Liver (tissue), 9 donors: Measurements from ENCODE around the gene SMG7. TPM values are rescaled to one million over a fixed set of nuclear protein-coding genes. Genes with fewer than 3 reads are reported as not detected.

Experiments
- DNase-seq: peaks from one replicate; pipeline ENCODE4 v3.0.0-alpha.2; 2017; ENCODE audit warnings: low spot score
- H3K27ac ChIP-seq, 2 donors: one replicate each; pipeline ENCODE4 v1.7.0; 2013; ENCODE audit warnings: inconsistent platforms in 2 of 2, low read length in 2 of 2, control low read depth in 1 of 2, low read depth in 1 of 2, mild to moderate bottlenecking in 1 of 2
- H3K27me3 ChIP-seq, 4 donors: one replicate each; pipeline versions ENCODE4 v1.6.1 to v1.7.0; 2013; ENCODE audit warnings: low read length in 3 of 4, inconsistent platforms in 1 of 4, mild to moderate bottlenecking in 1 of 4, moderate library complexity in 1 of 4; ENCODE audit not compliant: control insufficient read depth in 4 of 4, insufficient read depth in 4 of 4
- H3K36me3 ChIP-seq, 4 donors: one replicate each; pipeline versions ENCODE4 v1.6.1 to v1.7.0; 2013; ENCODE audit warnings: low read length in 3 of 4, mild to moderate bottlenecking in 3 of 4, low read depth in 1 of 4, moderate library complexity in 1 of 4; ENCODE audit not compliant: control insufficient read depth in 4 of 4, insufficient read depth in 3 of 4
- H3K4me1 ChIP-seq, 4 donors: one replicate each; pipeline versions ENCODE4 v1.6.1 to v1.7.0; 2013; ENCODE audit warnings: low read length in 3 of 4, mild to moderate bottlenecking in 3 of 4, moderate library complexity in 1 of 4; ENCODE audit not compliant: control insufficient read depth in 4 of 4, insufficient read depth in 4 of 4
- H3K4me3 ChIP-seq, 3 donors: one replicate each; pipeline versions ENCODE4 v1.6.1 to v1.7.0; 2013; ENCODE audit warnings: low read length in 3 of 3, control low read depth in 1 of 3, low read depth in 1 of 3, mild to moderate bottlenecking in 1 of 3
- H3K9ac ChIP-seq, 2 donors: one replicate each; pipeline ENCODE4 v1.7.0; 2013; ENCODE audit warnings: low read length in 2 of 2, mild to moderate bottlenecking in 2 of 2, moderate library complexity in 2 of 2, control low read depth in 1 of 2, low read depth in 1 of 2
- H3K9me3 ChIP-seq, 4 donors: one replicate each; pipeline versions ENCODE4 v1.6.1 to v1.7.0; 2013; ENCODE audit warnings: low read length in 3 of 4; ENCODE audit not compliant: control insufficient read depth in 4 of 4
- EGR1 ChIP-seq, 2 donors: IDR thresholded peaks; 2 replicates each; pipeline ENCODE4 v1.6.1; 2016 to 2018; ENCODE audit warnings: antibody characterized with exemption in 2 of 2, low read depth in 2 of 2
- FOXA1 ChIP-seq: IDR thresholded peaks from 2 replicates; pipeline ENCODE4 v1.6.1; 2016; ENCODE audit warnings: antibody characterized with exemption
- FOXA2 ChIP-seq: IDR thresholded peaks from 2 replicates; pipeline ENCODE4 v1.6.1; 2016; ENCODE audit warnings: antibody characterized with exemption
- GABPA ChIP-seq, 2 donors: IDR thresholded peaks in 1 of 2; conservative IDR thresholded peaks in 1 of 2; 2 replicates each; pipeline ENCODE4 v1.6.1; 2016; ENCODE audit warnings: antibody characterized with exemption in 2 of 2, mild to moderate bottlenecking in 1 of 2, moderate library complexity in 1 of 2
- HNF4A ChIP-seq, 2 donors: conservative IDR thresholded peaks; 2 replicates each; pipeline ENCODE4 v1.6.1; 2016; ENCODE audit warnings: antibody characterized with exemption in 2 of 2, mild to moderate bottlenecking in 2 of 2
- HNF4G ChIP-seq: IDR thresholded peaks from 2 replicates; pipeline ENCODE4 v1.6.1; 2016; ENCODE audit warnings: antibody characterized with exemption
- JUND ChIP-seq, 2 donors: IDR thresholded peaks; 2 replicates each; pipeline ENCODE4 v1.6.1; 2016; ENCODE audit warnings: antibody characterized with exemption in 2 of 2
- MAX ChIP-seq: IDR thresholded peaks from 2 replicates; pipeline ENCODE4 v1.6.1; 2016; ENCODE audit warnings: antibody characterized with exemption
- NR2F2 ChIP-seq: IDR thresholded peaks from 2 replicates; pipeline ENCODE4 v1.6.1; 2016; ENCODE audit warnings: antibody characterized with exemption
- RAD21 ChIP-seq, 2 donors: IDR thresholded peaks; 2 replicates each; pipeline ENCODE4 v1.6.1; 2016; ENCODE audit warnings: antibody characterized with exemption in 2 of 2, mild to moderate bottlenecking in 2 of 2
- RXRA ChIP-seq, 2 donors: IDR thresholded peaks; 2 replicates each; pipeline ENCODE4 v1.6.1; 2017 to 2018; ENCODE audit warnings: antibody characterized with exemption in 2 of 2, mild to moderate bottlenecking in 1 of 2
- SP1 ChIP-seq: IDR thresholded peaks from 2 replicates; pipeline ENCODE4 v1.6.1; 2018; ENCODE audit warnings: antibody characterized with exemption, mild to moderate bottlenecking
- TAF1 ChIP-seq: conservative IDR thresholded peaks from 2 replicates; pipeline ENCODE4 v1.6.1; 2016; ENCODE audit warnings: antibody characterized with exemption, mild to moderate bottlenecking
- YY1 ChIP-seq: IDR thresholded peaks from 2 replicates; pipeline ENCODE4 v1.6.1; 2016; ENCODE audit warnings: antibody characterized with exemption, mild to moderate bottlenecking
- WGBS: extraction: QIAGEN DNeasy Blood & Tissue Kit; methylation state at CpG from one replicate; pipeline ENCODE4 v1.1.7; 2013; 5-methylcytosine and 5-hydroxymethylcytosine counted together
- polyA plus RNA-seq, 2 donors: library from polyadenylated mRNA; stranded (reverse) in 1 of 2; unstranded in 1 of 2; fragments of 200-250 nt in 1 of 2; fragments of >200 nt in 1 of 2; fragmentation: Nextera tagmentation in 1 of 2; extraction: Ambion mirVana in 1 of 2; gene quantifications; one replicate each; pipeline versions ENCODE4 v1.2.1 to v1.2.3, GENCODE V29; 2013 to 2015
- total RNA-seq, 2 donors: library from RNA; depleted of rRNA; stranded (reverse); fragments of >200 nt; gene quantifications; one replicate each; pipeline ENCODE4 v1.2.3, GENCODE V29; 2014
- TF ChIP-seq, protein P1 (sequence below): IDR thresholded peaks from 2 replicates; pipeline ENCODE4 v1.6.1; 2016; ENCODE audit warnings: antibody characterized with exemption
- TF ChIP-seq, protein P2 (sequence below): IDR thresholded peaks from 2 replicates; pipeline ENCODE4 v1.6.1; 2016; ENCODE audit warnings: antibody characterized with exemption, mild to moderate bottlenecking
- TF ChIP-seq, protein P3 (sequence below): IDR thresholded peaks from 2 replicates; pipeline ENCODE4 v1.6.1; 2016; ENCODE audit warnings: antibody characterized with exemption
- donor health status: healthy.
- donor health status: healthy.
- donor health status: healthy.
- donor health status: healthy.
- donor health status: healthy.

SMG7 gene
- total and polyA plus RNA-seq, 4 donors = 9.5 to 28.7 (median 13.6) TPM

DNA sequence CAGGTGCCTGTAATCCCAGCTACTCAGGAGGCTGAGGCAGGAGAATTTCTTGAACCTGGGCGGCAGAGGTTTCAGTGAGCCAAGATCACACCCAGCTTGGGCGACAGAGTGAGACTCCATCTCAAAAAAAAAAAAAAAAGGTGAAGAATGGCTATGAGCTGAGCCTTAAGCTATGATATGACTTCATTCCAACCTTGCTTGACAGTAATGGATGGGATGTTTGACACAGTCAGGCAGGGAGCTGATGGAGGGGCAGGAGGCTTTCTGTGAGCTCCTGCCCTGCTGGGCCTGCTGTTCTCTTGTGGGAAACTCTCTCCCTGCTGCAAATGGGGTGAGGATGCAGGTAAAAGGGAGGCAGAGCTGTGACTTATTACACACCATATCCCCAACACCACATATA lies 90.4 kb downstream of the SMG7 start:
- Histone ChIP-seq H3K4me3 (no peak overlapping the region), H3K9me3 (no peaks in the 10 kb centered on the region), H3K36me3 (peaks cover 0 to 3% (median 0%) of the 10 kb centered on the region in 4 donors), H3K9ac (no peak overlapping the region), H3K27ac (no peak overlapping the region), H3K4me1 (no peaks in the 10 kb centered on the region), H3K27me3 (no peaks in the 10 kb centered on the region)
- TF ChIP-seq SP1 (no peak), NR2F2 (no peak), GABPA (IDR thresholded peaks at IDR 0.05 in 1 of 2, conservative IDR thresholded peaks at IDR 0.05 in 1 of 2) (no peak), EGR1 (IDR thresholded peaks at IDR 0.05; ENCODE audit: low read depth in 2 of 2) (no peak), YY1 (no peak), JUND (IDR thresholded peaks at IDR 0.05) (no peak), HNF4G (no peak), HNF4A (conservative IDR thresholded peaks at IDR 0.05) (no peak), TAF1 (no peak), FOXA1 (no peak), RXRA (IDR thresholded peaks at IDR 0.05) (no peak)
- TF ChIP-seq, protein P1, sequence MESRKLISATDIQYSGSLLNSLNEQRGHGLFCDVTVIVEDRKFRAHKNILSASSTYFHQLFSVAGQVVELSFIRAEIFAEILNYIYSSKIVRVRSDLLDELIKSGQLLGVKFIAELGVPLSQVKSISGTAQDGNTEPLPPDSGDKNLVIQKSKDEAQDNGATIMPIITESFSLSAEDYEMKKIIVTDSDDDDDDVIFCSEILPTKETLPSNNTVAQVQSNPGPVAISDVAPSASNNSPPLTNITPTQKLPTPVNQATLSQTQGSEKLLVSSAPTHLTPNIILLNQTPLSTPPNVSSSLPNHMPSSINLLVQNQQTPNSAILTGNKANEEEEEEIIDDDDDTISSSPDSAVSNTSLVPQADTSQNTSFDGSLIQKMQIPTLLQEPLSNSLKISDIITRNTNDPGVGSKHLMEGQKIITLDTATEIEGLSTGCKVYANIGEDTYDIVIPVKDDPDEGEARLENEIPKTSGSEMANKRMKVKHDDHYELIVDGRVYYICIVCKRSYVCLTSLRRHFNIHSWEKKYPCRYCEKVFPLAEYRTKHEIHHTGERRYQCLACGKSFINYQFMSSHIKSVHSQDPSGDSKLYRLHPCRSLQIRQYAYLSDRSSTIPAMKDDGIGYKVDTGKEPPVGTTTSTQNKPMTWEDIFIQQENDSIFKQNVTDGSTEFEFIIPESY = no peak
- TF ChIP-seq, protein P2, sequence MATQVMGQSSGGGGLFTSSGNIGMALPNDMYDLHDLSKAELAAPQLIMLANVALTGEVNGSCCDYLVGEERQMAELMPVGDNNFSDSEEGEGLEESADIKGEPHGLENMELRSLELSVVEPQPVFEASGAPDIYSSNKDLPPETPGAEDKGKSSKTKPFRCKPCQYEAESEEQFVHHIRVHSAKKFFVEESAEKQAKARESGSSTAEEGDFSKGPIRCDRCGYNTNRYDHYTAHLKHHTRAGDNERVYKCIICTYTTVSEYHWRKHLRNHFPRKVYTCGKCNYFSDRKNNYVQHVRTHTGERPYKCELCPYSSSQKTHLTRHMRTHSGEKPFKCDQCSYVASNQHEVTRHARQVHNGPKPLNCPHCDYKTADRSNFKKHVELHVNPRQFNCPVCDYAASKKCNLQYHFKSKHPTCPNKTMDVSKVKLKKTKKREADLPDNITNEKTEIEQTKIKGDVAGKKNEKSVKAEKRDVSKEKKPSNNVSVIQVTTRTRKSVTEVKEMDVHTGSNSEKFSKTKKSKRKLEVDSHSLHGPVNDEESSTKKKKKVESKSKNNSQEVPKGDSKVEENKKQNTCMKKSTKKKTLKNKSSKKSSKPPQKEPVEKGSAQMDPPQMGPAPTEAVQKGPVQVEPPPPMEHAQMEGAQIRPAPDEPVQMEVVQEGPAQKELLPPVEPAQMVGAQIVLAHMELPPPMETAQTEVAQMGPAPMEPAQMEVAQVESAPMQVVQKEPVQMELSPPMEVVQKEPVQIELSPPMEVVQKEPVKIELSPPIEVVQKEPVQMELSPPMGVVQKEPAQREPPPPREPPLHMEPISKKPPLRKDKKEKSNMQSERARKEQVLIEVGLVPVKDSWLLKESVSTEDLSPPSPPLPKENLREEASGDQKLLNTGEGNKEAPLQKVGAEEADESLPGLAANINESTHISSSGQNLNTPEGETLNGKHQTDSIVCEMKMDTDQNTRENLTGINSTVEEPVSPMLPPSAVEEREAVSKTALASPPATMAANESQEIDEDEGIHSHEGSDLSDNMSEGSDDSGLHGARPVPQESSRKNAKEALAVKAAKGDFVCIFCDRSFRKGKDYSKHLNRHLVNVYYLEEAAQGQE = no peak
- WGBS = 96% methylated on average over 2 of the region's 2 CpGs
- DNase-seq = no peak

DNA sequence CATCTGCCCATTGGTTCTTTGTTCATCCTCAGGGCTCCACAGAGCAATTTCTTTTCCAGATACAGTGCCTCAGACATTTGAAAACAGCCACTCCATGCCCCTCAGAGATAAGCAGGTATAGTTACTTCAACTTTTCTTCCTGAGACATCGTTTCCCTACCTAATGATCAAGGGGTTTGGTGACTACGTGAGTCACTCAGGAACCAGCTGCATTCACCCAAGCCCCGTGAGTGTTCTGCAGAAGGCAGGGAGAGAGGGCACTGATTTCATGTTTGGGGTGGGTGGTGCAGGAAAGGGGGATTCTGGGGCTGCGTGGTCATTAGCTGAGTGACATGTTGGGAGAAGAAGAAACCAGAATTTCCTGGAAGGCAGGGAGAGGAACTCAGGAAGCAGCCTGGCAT lies 93.0 kb downstream of the SMG7 start:
- Histone ChIP-seq H3K36me3 (peaks cover 0 to 3% (median 0%) of the 10 kb centered on the region in 4 donors), H3K4me1 (no peaks in the 10 kb centered on the region), H3K9ac (no peak overlapping the region), H3K4me3 (no peak overlapping the region), H3K27me3 (no peaks in the 10 kb centered on the region), H3K9me3 (no peaks in the 10 kb centered on the region), H3K27ac (no peak overlapping the region)
- TF ChIP-seq RAD21 (IDR thresholded peaks at IDR 0.05) (no peak), RXRA (IDR thresholded peaks at IDR 0.05) (no peak)
- WGBS = 62% methylated on average over 4 of the region's 4 CpGs
- DNase-seq = no peak

DNA sequence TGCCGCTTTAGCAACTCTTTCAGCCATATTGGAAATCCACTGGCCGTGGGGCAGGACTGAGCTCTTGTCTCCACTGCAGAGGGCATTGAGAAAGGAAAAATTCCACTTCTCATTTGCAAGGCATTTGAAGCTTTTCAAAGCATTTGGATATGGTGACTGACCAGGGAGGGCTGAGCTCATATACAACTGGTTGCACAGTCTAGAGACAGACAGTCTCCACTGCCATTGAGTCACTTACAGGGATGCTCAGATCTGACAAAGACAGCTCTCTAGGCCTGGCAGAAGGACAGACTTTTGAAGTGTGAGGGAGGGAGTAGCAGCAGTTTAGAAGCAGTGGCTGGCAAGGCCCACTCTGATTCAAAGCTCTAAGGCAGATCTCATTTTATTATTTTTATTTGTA lies 93.7 kb downstream of the SMG7 start:
- Histone ChIP-seq H3K4me1 (no peaks in the 10 kb centered on the region), H3K27me3 (no peaks in the 10 kb centered on the region), H3K9me3 (no peaks in the 10 kb centered on the region), H3K9ac (no peak overlapping the region), H3K27ac (no peak overlapping the region), H3K36me3 (peaks cover 0 to 1% (median 0%) of the 10 kb centered on the region in 4 donors), H3K4me3 (no peak overlapping the region)
- WGBS = 100% methylated on average over 2 of the region's 2 CpGs
- no peak for DNase-seq
- TF ChIP-seq JUND (IDR thresholded peaks at IDR 0.05) = no peak
- TF ChIP-seq HNF4G = no peak
- no peak for TF ChIP-seq EGR1 (IDR thresholded peaks at IDR 0.05; ENCODE audit: low read depth in 2 of 2)
- TF ChIP-seq YY1 = no peak
- TF ChIP-seq RXRA (IDR thresholded peaks at IDR 0.05) = no peak
- TF ChIP-seq FOXA1 = no peak
- TF ChIP-seq MAX = no peak
- no peak for TF ChIP-seq NR2F2
- TF ChIP-seq, protein P2 = no peak
- no peak for TF ChIP-seq FOXA2
- no peak for TF ChIP-seq RAD21 (IDR thresholded peaks at IDR 0.05)
- TF ChIP-seq, protein P3, sequence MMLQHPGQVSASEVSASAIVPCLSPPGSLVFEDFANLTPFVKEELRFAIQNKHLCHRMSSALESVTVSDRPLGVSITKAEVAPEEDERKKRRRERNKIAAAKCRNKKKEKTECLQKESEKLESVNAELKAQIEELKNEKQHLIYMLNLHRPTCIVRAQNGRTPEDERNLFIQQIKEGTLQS = no peak
- no peak for TF ChIP-seq SP1
